ENCODE measurements around the gene DCLK1.

DCLK1 gene

DNA sequence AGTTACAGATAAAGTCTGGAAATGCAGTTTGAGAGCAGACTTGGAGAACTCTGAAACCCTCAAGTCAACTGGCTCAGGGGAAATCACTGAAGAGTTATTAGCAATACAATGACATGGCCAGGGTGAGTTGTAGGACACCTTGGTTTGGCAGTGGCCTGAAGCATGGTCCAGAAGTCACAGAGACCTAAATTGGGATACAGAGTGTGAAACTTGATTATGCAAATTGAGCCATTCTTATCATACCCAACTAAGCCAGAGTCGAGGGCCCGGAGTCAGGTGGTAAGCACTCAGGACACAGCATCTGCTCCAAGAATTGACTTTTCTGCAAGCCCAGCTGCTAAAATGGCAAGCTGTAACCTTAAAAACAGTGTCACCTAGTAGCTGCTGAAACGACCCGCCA lies 224.5 kb downstream of the DCLK1 start:
- WGBS, 2 experiments (ENCODE audit: insufficient coverage in 2 of 2) = 66 to 67% methylated on average over 3 to 4 of the region's 4 CpGs

DNA sequence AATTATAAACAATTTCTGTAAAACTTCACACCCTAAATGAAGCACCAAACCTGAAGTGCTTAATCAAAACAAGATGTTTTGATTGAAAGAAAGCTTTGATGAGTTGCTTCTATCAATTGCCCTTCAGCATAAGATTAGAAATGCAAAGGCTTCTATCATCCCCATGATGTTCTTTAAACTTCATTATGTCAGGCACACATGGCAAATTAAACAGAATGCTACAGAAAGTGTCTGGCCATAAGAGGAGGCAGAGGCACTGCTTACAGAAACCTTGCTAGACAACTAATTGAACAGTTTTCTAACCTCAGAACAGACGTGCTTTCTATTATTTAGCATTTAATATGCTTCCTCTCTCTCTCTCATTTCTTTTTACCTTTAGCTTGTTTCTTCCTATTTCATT lies 228.1 kb downstream of the DCLK1 start:
- no peaks in the 10 kb centered on the region for H3K9me3 ChIP-seq (ENCODE audit: control insufficient read depth, low read length)
- WGBS, 2 experiments (ENCODE audit: insufficient coverage in 2 of 2) = 63% methylated on average over 1 of the region's 1 CpG; no CpG with 5 or more reads in 1 of the 2 experiments
- no peak overlapping the region for H3K4me3 ChIP-seq (ENCODE audit: extremely low read depth, insufficient read depth, low read length, poor library complexity, severe bottlenecking)
- H3K27ac ChIP-seq (ENCODE audit: low read depth, low read length, severe bottlenecking) = no peak overlapping the region
- H3K4me1 ChIP-seq (ENCODE audit: control insufficient read depth, insufficient read depth, low read length, poor library complexity, severe bottlenecking) = no peaks in the 10 kb centered on the region
- no peaks in the 10 kb centered on the region for H3K36me3 ChIP-seq (ENCODE audit: control insufficient read depth, insufficient read depth, low read length)

More for the DNA sequence above, 224.5 kb downstream of the DCLK1 start:
- H3K27ac ChIP-seq (ENCODE audit: low read depth, low read length, severe bottlenecking) = no peak overlapping the region
- no peaks in the 10 kb centered on the region for H3K36me3 ChIP-seq (ENCODE audit: control insufficient read depth, insufficient read depth, low read length)
- no peak overlapping the region for H3K4me3 ChIP-seq (ENCODE audit: extremely low read depth, insufficient read depth, low read length, poor library complexity, severe bottlenecking)
- H3K4me1 ChIP-seq (ENCODE audit: control insufficient read depth, insufficient read depth, low read length, poor library complexity, severe bottlenecking) = no peaks in the 10 kb centered on the region
- no peaks in the 10 kb centered on the region for H3K9me3 ChIP-seq (ENCODE audit: control insufficient read depth, low read length)

DNA sequence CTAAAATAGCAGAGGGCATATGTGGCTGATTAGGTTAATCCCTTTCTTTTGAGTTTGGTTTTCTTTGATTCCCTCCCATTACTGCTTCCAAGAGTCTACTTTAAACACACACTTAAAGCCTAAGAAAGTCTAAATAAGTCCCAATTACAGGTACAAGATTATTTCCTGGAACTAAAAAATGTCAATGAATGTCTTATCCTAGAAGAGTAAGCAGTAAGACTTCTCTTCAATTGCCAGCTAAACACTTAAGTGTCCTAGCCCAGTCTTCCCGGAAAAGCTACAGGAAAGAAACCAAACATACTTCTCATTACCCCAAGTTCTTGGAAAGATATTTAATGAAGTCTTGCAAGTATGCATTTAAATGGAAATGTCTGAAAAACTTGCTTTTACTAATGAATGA lies 233.1 kb downstream of the DCLK1 start:
- Histone ChIP-seq H3K4me3 (ENCODE audit: extremely low read depth, insufficient read depth, low read length, poor library complexity, severe bottlenecking) (no peak overlapping the region), H3K4me1 (ENCODE audit: control insufficient read depth, insufficient read depth, low read length, poor library complexity, severe bottlenecking) (no peaks in the 10 kb centered on the region), H3K36me3 (ENCODE audit: control insufficient read depth, insufficient read depth, low read length) (no peaks in the 10 kb centered on the region), H3K27ac (ENCODE audit: low read depth, low read length, severe bottlenecking) (no peak overlapping the region), H3K9me3 (ENCODE audit: control insufficient read depth, low read length) (no peaks in the 10 kb centered on the region)
- WGBS, 2 experiments (ENCODE audit: insufficient coverage in 2 of 2) = no CpG with 5 or more reads among the region's 1 CpG

DNA sequence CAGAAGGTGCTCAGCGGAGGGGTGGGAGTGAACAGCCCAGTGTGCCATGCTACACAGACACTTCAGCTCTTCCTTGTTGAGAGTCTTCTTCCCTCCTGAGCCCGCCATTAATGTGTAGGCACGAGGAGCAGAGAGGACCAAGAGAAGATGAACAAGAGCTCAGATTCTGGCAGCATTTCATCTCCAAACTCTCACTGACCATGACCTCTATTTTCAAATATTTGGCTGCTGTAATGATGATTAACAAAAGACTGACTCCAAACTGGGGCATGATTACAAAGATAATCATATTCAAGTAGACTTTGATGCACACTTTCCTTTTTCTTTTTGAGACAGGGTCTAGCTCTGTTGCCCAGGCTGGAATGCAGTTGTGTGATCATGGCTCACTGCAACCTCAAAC lies 236.5 kb downstream of the DCLK1 start:
- WGBS, 2 experiments (ENCODE audit: insufficient coverage in 2 of 2) = 87 to 100% methylated on average over 1 to 2 of the region's 3 CpGs
- H3K36me3 ChIP-seq (ENCODE audit: control insufficient read depth, insufficient read depth, low read length) = no peaks in the 10 kb centered on the region
- H3K27ac ChIP-seq (ENCODE audit: low read depth, low read length, severe bottlenecking) = no peak overlapping the region
- H3K4me3 ChIP-seq (ENCODE audit: extremely low read depth, insufficient read depth, low read length, poor library complexity, severe bottlenecking) = no peak overlapping the region
- no peaks in the 10 kb centered on the region for H3K9me3 ChIP-seq (ENCODE audit: control insufficient read depth, low read length)
- H3K4me1 ChIP-seq (ENCODE audit: control insufficient read depth, insufficient read depth, low read length, poor library complexity, severe bottlenecking) = no peaks in the 10 kb centered on the region

DNA sequence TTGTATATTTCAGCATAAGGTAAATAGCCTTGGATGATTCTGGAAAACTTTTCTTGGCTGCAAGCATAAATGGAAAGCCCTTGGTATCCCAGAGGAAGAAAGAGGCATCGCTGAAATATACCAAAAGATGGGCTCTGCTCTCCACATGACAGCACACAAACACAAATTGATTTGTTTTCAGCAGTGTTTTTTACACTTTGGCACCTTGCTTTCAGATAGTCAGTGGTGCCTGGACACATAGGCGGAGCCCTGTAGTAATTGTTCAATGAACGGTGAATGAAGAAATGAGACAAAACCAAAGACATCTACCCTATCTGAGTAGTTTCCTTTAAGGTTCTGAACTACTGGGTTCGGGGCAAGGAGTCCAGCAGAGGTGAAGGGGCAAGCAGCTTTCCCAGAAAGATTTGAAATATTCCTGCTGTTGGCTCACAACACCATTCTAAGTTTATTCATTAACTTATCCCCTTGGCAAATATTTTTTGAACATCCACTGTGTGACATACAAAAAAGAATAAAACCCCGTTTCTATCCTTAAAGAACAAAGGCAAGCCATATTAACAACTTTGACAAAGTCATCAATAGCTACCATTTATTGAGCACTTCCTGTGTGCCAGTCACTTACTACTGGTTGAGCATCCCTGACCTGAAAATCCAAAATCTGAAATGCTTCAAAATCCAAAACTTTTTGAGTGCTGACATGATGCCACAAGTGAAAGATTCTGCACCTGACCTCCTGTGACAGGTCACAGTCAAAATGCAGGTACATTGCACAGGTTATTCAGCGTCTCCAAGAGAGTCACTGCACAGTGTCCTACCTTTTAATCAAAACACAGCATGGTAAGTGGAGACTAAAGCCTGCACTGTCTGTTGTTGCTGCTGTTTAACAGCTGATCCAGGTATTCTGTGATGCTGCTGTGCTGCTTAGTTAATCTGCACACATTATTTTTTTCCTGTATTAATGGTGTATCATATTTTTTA lies 238.1 kb downstream of the DCLK1 start:
- no peaks in the 10 kb centered on the region for H3K36me3 ChIP-seq (ENCODE audit: control insufficient read depth, insufficient read depth, low read length)
- 88 to 94% methylated on average over 3 to 4 of the region's 6 CpGs for WGBS, 2 experiments (ENCODE audit: insufficient coverage in 2 of 2)
- H3K4me1 ChIP-seq (ENCODE audit: control insufficient read depth, insufficient read depth, low read length, poor library complexity, severe bottlenecking) = no peaks in the 10 kb centered on the region
- no peak overlapping the region for H3K4me3 ChIP-seq (ENCODE audit: extremely low read depth, insufficient read depth, low read length, poor library complexity, severe bottlenecking)
- H3K9me3 ChIP-seq (ENCODE audit: control insufficient read depth, low read length) = no peaks in the 10 kb centered on the region
- H3K27ac ChIP-seq (ENCODE audit: low read depth, low read length, severe bottlenecking) = no peak overlapping the region

DNA sequence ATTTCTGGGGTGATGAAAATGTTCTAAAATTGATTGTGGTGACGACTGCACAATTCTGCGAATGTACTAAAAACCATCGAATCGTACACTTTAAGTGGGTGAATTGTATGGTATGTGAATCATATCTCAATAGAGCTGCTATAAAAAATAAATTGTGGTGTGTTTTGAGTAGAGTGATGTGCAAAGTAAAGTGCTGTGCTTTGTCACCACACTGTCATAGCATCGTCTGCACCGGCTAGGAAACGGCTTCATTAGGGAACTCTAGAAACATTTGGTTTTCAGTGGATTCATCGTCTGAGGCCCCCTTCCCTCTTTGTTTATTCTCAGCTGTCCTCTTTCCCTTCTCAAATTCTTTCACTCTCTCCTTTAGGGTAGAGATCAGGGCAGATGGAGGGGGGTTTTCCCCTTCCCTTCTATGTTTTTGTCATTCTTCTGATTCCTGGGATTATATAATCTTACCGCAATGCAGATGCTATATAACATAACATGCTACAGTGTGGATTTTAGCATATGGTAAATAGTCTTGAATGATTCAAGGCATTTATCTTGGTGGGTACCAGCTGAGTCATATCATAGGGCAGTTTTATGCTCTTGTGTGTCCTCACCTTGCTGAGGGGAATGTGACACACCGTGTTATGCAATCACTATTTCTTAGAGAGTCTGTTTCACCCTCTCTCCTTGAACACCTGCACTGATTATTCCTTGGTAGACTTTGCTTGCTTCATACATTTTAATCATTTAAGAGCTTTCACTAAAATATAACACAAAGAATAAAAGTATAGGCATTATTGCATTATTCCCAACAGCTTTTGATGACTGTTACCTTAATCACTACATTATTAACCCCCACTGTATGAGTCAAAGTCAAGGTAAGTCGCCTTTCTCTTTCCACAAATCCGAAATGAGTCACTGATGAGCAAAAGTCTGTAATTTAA lies 239.4 kb downstream of the DCLK1 start:
- Histone ChIP-seq H3K4me3 (ENCODE audit: extremely low read depth, insufficient read depth, low read length, poor library complexity, severe bottlenecking) (no peak overlapping the region), H3K27ac (ENCODE audit: low read depth, low read length, severe bottlenecking) (no peak overlapping the region), H3K36me3 (ENCODE audit: control insufficient read depth, insufficient read depth, low read length) (no peaks in the 10 kb centered on the region), H3K9me3 (ENCODE audit: control insufficient read depth, low read length) (no peaks in the 10 kb centered on the region), H3K4me1 (ENCODE audit: control insufficient read depth, insufficient read depth, low read length, poor library complexity, severe bottlenecking) (no peaks in the 10 kb centered on the region)
- 80 to 100% methylated on average over 4 to 8 of the region's 12 CpGs for WGBS, 2 experiments (ENCODE audit: insufficient coverage in 2 of 2)

DNA sequence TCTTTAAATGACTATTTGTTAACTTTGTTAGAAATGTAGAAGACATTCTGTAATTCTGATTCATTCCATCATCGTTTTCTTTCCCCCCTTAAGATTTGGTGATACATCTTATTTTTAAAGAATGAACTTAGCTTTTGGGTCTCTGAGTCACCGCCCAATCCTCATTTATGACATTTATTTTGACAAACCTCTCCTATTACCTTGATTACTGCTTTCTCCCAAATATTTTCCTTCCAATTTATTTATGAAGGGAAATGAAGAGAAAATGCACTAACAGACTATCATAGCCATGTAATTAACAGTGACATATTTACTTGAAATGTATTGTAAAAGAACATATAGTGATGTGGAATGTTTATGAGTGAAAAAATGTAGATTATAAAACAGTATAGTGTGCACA lies 241.6 kb downstream of the DCLK1 start:
- Histone ChIP-seq H3K4me1 (ENCODE audit: control insufficient read depth, insufficient read depth, low read length, poor library complexity, severe bottlenecking) (no peaks in the 10 kb centered on the region), H3K4me3 (ENCODE audit: extremely low read depth, insufficient read depth, low read length, poor library complexity, severe bottlenecking) (no peak overlapping the region), H3K9me3 (ENCODE audit: control insufficient read depth, low read length) (no peaks in the 10 kb centered on the region), H3K36me3 (ENCODE audit: control insufficient read depth, insufficient read depth, low read length) (no peaks in the 10 kb centered on the region), H3K27ac (ENCODE audit: low read depth, low read length, severe bottlenecking) (no peak overlapping the region)
- WGBS, 2 experiments (ENCODE audit: insufficient coverage in 2 of 2) = 94% methylated on average over 2 of the region's 2 CpGs; no CpG with 5 or more reads in 1 of the 2 experiments

DNA sequence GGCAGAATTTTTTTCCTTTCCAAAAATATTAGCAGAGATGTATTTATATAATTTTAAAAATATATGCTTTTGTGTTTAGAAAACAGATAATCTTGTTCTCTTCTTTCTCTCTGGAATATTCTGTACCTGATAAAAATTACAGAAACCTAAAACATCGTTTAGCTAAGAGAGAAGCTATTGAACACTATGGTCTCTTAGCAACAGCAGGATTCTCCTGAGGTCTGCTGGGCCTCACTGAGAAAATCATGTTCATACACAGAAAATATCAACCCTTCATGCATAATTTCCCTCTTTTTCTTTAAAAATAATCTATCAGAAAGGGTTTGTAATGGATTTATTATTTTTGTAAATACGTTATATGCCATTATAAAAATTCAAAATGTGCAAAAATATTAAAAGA lies 242.2 kb downstream of the DCLK1 start:
- Histone ChIP-seq H3K4me1 (ENCODE audit: control insufficient read depth, insufficient read depth, low read length, poor library complexity, severe bottlenecking) (no peaks in the 10 kb centered on the region), H3K27ac (ENCODE audit: low read depth, low read length, severe bottlenecking) (no peak overlapping the region), H3K4me3 (ENCODE audit: extremely low read depth, insufficient read depth, low read length, poor library complexity, severe bottlenecking) (no peak overlapping the region), H3K36me3 (ENCODE audit: control insufficient read depth, insufficient read depth, low read length) (no peaks in the 10 kb centered on the region), H3K9me3 (ENCODE audit: control insufficient read depth, low read length) (no peaks in the 10 kb centered on the region)
- WGBS, 2 experiments (ENCODE audit: insufficient coverage in 2 of 2) = no CpG with 5 or more reads among the region's 2 CpGs

DNA sequence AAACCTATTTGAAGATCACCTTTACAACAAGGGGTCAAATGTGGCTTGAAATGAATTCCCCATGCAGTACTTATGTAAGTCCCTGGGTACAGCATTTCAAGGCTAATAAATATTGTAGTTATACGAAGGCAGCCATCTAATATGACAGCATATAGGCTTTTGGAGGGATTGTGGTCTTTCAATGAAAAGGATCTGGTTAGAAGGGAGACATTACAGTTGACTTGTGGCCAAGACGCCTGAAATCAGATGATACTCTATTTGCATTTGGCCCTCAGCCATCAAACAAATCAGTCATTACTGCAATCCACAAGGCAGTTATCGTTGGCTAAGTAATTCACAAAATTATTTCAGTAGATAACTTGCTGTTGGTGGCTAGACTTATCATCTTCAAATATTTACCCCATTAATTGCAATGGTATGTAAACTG lies 242.7 kb downstream of the DCLK1 start:
- no peaks in the 10 kb centered on the region for H3K4me1 ChIP-seq (ENCODE audit: control insufficient read depth, insufficient read depth, low read length, poor library complexity, severe bottlenecking)
- WGBS, 2 experiments (ENCODE audit: insufficient coverage in 2 of 2) = 83% methylated on average over 1 of the region's 3 CpGs; no CpG with 5 or more reads in 1 of the 2 experiments
- H3K27ac ChIP-seq (ENCODE audit: low read depth, low read length, severe bottlenecking) = no peak overlapping the region
- no peak overlapping the region for H3K4me3 ChIP-seq (ENCODE audit: extremely low read depth, insufficient read depth, low read length, poor library complexity, severe bottlenecking)
- no peaks in the 10 kb centered on the region for H3K9me3 ChIP-seq (ENCODE audit: control insufficient read depth, low read length)
- no peaks in the 10 kb centered on the region for H3K36me3 ChIP-seq (ENCODE audit: control insufficient read depth, insufficient read depth, low read length)

DNA sequence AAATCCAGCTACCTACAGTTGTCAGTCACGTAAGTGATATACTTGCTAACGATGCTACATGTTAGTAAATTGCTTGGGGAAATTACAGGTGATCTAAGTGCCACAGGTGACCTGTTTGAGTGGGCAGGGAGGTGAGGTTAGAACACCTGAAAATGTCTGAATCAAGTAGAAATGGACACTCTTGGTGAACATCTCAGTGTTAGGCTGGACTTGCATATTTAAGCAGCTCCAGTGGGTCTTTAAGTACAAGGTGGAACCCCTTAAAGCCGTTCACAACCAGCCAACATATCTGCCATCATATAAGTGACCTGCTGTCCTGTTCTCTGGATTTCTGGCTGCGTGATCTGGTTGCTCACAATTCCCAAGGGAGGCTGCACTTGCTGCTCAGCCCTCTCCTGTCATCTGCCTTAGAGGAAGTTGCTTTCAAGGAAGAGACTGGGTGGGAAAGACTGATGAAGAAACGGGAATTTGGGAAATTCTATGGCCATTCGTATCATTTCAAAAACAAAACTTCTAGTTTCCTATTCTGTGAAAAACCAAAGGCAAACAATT lies 244.0 kb downstream of the DCLK1 start:
- Histone ChIP-seq H3K4me1 (ENCODE audit: control insufficient read depth, insufficient read depth, low read length, poor library complexity, severe bottlenecking) (no peaks in the 10 kb centered on the region), H3K4me3 (ENCODE audit: extremely low read depth, insufficient read depth, low read length, poor library complexity, severe bottlenecking) (no peak overlapping the region), H3K27ac (ENCODE audit: low read depth, low read length, severe bottlenecking) (no peak overlapping the region), H3K9me3 (ENCODE audit: control insufficient read depth, low read length) (no peaks in the 10 kb centered on the region), H3K36me3 (ENCODE audit: control insufficient read depth, insufficient read depth, low read length) (no peaks in the 10 kb centered on the region)
- 93 to 100% methylated on average over 2 to 3 of the region's 6 CpGs for WGBS, 2 experiments (ENCODE audit: insufficient coverage in 2 of 2)
